Cardiac muscle cell (in vitro differentiated cells and primary cell): ENCODE data around the gene MNX1. TPM values are rescaled to one million over a fixed set of nuclear protein-coding genes. Genes with fewer than 3 reads are reported as not detected.

Source experiments
- DNase-seq, 2 donors: peaks; one replicate each; pipeline versions ENCODE4 v3.0.0 to v3.0.0-alpha.2; 2010 to 2017; ENCODE audit warnings: low read depth in 1 of 2, low spot score in 1 of 2
- H3K27ac ChIP-seq: fragments of 200-600 bp; sonication (generic); 2 replicates; pipeline ENCODE4 v1.5.1; 2016
- H3K27me3 ChIP-seq: fragments of 200-600 bp; sonication (generic); 2 replicates; pipeline ENCODE4 v1.6.0; 2016; ENCODE audit warnings: control low read depth
- H3K36me3 ChIP-seq: fragments of 200-600 bp; sonication (generic); 2 replicates; pipeline ENCODE4 v1.5.1; 2016; ENCODE audit warnings: control low read depth
- H3K4me1 ChIP-seq: fragments of 200-600 bp; sonication (generic); 2 replicates; pipeline ENCODE4 v1.8.1; 2017; ENCODE audit warnings: low read depth, mild to moderate bottlenecking, mixed run types
- H3K4me3 ChIP-seq: fragments of 200-600 bp; sonication (generic); 2 replicates; pipeline ENCODE4 v1.5.1; 2016; ENCODE audit warnings: mild to moderate bottlenecking
- H3K9me3 ChIP-seq: fragments of 200-600 bp; sonication (generic); 2 replicates; pipeline ENCODE4 v1.5.1; 2017; ENCODE audit warnings: low read depth, mild to moderate bottlenecking, control low read depth
- polyA plus RNA-seq: library from polyadenylated mRNA; unstranded; fragments of >200 nt; fragmentation: Nextera tagmentation; extraction: Ambion mirVana; gene quantifications from 2 replicates; pipeline ENCODE4 v1.2.1, GENCODE V29; 2016
- total RNA-seq: library from RNA; depleted of rRNA; stranded (reverse); fragments of >200 nt; gene quantifications from 2 replicates; pipeline ENCODE4 v1.2.3, GENCODE V29; 2016
- TF ChIP-seq, protein P1 (sequence below): IDR thresholded peaks from 2 replicates; pipeline ENCODE4 v1.5.1; 2012; ENCODE audit warnings: low read depth, mild to moderate bottlenecking, low read length

The MNX1 gene
- total and polyA plus RNA-seq, 2 experiments from 2014 or later, result 0.35 to 0.77 TPM

- TF ChIP-seq, protein P1, sequence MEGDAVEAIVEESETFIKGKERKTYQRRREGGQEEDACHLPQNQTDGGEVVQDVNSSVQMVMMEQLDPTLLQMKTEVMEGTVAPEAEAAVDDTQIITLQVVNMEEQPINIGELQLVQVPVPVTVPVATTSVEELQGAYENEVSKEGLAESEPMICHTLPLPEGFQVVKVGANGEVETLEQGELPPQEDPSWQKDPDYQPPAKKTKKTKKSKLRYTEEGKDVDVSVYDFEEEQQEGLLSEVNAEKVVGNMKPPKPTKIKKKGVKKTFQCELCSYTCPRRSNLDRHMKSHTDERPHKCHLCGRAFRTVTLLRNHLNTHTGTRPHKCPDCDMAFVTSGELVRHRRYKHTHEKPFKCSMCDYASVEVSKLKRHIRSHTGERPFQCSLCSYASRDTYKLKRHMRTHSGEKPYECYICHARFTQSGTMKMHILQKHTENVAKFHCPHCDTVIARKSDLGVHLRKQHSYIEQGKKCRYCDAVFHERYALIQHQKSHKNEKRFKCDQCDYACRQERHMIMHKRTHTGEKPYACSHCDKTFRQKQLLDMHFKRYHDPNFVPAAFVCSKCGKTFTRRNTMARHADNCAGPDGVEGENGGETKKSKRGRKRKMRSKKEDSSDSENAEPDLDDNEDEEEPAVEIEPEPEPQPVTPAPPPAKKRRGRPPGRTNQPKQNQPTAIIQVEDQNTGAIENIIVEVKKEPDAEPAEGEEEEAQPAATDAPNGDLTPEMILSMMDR, result no peak
- Histone ChIP-seq H3K4me1 (peaks cover 13% of the 10 kb centered on the region), H3K4me3 (no peak overlapping the region), H3K27me3 (peaks cover 99% of the 10 kb centered on the region), H3K36me3 (no peaks in the 10 kb centered on the region), H3K9me3 (no peaks in the 10 kb centered on the region), H3K27ac (no peak overlapping the region)
- DNase-seq, result no peak
Measured at GRCh38 chr7:157004521-157005455, 5.7 kb downstream of the MNX1 start.

DNA sequence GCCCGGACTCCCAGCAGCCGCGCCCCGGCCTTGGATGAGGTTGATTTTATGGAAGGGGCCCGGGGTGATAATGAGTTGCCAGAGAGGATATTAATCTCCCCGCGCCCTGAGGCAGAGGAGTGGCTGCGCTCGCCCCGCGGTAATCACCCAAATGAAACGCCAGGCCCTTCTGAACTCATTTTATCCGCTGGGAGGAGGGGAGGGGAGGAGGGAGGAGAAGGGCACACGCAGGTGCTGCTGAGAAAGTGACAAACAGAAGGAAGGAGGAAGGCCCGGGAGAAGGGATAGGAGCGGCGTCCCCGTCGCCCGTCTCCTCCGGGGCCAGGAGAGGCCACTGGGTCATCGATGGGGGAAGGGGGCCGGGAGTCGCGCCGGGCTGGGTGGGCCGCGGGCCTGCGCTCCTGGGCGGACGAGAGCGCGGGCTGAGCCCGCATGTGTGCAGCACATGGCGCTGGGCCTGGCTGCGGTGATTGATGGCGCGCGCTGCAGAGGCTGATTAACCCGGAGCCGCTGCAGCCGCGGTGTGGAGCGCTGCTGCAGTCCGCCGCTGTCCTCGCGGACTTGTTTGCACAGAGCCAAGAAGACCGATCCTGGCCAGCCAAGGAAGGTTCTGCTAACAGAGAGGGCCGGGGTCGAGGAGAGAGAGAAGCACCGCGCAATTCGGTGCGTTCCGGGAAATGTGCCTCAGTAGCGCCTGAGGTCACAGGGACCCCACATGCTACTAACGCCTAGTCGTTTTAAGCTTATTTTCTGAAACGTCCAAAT lies 6.5 kb downstream of the MNX1 start:
- peak; percentile 49 to 65 for DNase-seq
- H3K4me1 ChIP-seq, result peaks cover 13% of the 10 kb centered on the region
- H3K27me3 ChIP-seq, result peaks cover 100% of the 10 kb centered on the region
- H3K4me3 ChIP-seq, result no peak overlapping the region
- TF ChIP-seq, protein P1, result no peak
- H3K9me3 ChIP-seq, result no peaks in the 10 kb centered on the region
- no peaks in the 10 kb centered on the region for H3K36me3 ChIP-seq
- no peak overlapping the region for H3K27ac ChIP-seq

DNA sequence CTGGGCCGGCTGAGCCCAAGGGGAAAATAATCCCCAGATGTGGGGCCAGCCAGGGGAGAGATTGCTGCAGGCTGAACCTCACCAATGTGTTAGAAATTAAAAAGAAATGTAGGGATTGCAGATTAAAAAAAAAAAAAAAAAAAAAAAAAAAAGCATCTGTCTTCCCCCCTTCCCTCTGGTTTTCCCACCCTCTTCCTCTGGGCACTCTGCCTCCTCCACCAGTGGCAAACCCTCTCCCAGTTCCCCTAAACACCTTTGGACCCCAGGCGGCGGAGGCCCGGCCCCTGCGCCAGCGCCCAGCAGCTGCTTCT lies 7.1 kb downstream of the MNX1 start:
- H3K4me3 ChIP-seq, result no peak overlapping the region
- peaks cover 13% of the 10 kb centered on the region for H3K4me1 ChIP-seq
- H3K36me3 ChIP-seq, result no peaks in the 10 kb centered on the region
- no peak for DNase-seq
- no peak overlapping the region for H3K27ac ChIP-seq
- no peaks in the 10 kb centered on the region for H3K9me3 ChIP-seq
- TF ChIP-seq, protein P1, result no peak
- peaks cover 100% of the 10 kb centered on the region for H3K27me3 ChIP-seq

- no peak overlapping the region for H3K27ac ChIP-seq
- H3K27me3 ChIP-seq, result peaks cover 100% of the 10 kb centered on the region
- TF ChIP-seq, protein P1, result no peak
- no peak overlapping the region for H3K4me3 ChIP-seq
- H3K36me3 ChIP-seq, result no peaks in the 10 kb centered on the region
- no peak for DNase-seq
- H3K4me1 ChIP-seq, result peaks cover 13% of the 10 kb centered on the region
- no peaks in the 10 kb centered on the region for H3K9me3 ChIP-seq
Measured at GRCh38 chr7:157002819-157003421, 7.5 kb downstream of the MNX1 start.

DNA sequence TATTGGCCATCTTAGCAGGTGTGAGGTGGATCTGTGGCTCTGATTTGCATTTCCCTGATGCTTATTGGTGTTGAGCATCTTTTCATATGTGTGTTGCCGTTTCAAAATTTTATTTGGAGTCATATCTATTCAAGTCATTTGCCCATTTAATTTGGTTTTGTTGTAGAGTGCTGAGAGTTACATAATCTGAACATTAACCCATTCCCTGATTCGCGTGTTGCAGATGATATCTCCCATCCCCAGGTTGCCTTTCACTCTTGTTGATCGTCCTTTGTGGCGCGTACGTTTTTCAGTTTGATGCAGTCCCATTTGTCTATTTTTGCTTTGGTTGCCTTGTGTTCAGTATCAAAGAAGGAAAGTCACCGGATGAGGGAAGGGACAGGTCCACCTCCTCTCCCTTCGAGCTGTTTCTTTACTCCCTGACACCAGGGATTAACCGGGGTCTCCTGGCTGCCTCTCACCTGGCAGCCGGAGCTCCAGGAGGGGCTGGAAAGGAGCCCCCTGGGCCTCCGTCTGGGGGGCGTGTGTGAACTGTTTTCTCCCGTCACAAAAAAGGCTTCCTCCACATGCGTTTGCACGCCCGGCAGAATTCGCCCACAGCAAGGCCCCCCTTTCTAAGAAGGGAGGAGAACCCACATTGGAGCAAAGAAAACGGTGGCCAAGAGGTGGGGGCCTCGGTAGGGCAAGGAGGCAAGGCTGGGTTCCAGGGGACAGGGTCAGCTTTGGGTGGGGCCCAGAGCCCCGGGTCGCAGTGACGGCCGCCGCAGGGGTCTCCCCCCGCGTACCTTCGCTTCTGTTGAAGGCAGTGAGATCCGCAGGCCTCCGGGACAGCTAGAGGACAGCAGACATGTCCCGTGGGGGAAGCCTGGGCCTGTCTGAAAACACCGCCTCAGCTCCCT lies 8.3 kb downstream of the MNX1 start:
- Histone ChIP-seq H3K4me1 (peaks cover 13% of the 10 kb centered on the region), H3K27ac (no peak overlapping the region), H3K27me3 (peaks cover 100% of the 10 kb centered on the region), H3K9me3 (no peaks in the 10 kb centered on the region), H3K4me3 (no peak overlapping the region), H3K36me3 (no peaks in the 10 kb centered on the region)
- TF ChIP-seq, protein P1, result no peak
- no peak for DNase-seq
